ENCODE data around the gene ACOX1.

Gene ACOX1

GRCh38 chr17:76002100-76002499 is 23.1 kb upstream of the ACOX1 start:
- Histone ChIP-seq H3K27ac (no peak overlapping the region), H3K4me3 (ENCODE audit: low read depth, low read length) (no peak overlapping the region), H3K27me3 (ENCODE audit: insufficient read depth, low read depth, severe bottlenecking) (no peaks in the 10 kb centered on the region), H3K36me3 (peaks cover 55% of the 10 kb centered on the region), H3K9me3 (ENCODE audit: severe bottlenecking) (no peaks in the 10 kb centered on the region)
- no peak for DNase-seq
- TF ChIP-seq, protein P1, sequence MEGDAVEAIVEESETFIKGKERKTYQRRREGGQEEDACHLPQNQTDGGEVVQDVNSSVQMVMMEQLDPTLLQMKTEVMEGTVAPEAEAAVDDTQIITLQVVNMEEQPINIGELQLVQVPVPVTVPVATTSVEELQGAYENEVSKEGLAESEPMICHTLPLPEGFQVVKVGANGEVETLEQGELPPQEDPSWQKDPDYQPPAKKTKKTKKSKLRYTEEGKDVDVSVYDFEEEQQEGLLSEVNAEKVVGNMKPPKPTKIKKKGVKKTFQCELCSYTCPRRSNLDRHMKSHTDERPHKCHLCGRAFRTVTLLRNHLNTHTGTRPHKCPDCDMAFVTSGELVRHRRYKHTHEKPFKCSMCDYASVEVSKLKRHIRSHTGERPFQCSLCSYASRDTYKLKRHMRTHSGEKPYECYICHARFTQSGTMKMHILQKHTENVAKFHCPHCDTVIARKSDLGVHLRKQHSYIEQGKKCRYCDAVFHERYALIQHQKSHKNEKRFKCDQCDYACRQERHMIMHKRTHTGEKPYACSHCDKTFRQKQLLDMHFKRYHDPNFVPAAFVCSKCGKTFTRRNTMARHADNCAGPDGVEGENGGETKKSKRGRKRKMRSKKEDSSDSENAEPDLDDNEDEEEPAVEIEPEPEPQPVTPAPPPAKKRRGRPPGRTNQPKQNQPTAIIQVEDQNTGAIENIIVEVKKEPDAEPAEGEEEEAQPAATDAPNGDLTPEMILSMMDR (IDR thresholded peaks at IDR 0.05; ENCODE audit: low read depth, low read length): no peak

GRCh38 chr17:76000755-76001521 is 22.0 kb upstream of the ACOX1 start, which contains the start of gene CDK3:
TSS of gene CDK3 (plus strand) at chr17:76000855. CDS start at chr17:76001426, 571 bp downstream.
- Histone ChIP-seq H3K27me3 (ENCODE audit: insufficient read depth, low read depth, severe bottlenecking) (no peaks in the 10 kb centered on the region), H3K27ac (peak within 1 kb of the TSS; percentile 53), H3K4me3 (ENCODE audit: low read depth, low read length) (no peak within 1 kb of the TSS), H3K36me3 (peaks cover 44% of the 10 kb centered on the region), H3K9me3 (ENCODE audit: severe bottlenecking) (no peaks in the 10 kb centered on the region)
- DNase-seq: no peak
- TF ChIP-seq, protein P1 (IDR thresholded peaks at IDR 0.05; ENCODE audit: low read depth, low read length): no peak

DNA sequence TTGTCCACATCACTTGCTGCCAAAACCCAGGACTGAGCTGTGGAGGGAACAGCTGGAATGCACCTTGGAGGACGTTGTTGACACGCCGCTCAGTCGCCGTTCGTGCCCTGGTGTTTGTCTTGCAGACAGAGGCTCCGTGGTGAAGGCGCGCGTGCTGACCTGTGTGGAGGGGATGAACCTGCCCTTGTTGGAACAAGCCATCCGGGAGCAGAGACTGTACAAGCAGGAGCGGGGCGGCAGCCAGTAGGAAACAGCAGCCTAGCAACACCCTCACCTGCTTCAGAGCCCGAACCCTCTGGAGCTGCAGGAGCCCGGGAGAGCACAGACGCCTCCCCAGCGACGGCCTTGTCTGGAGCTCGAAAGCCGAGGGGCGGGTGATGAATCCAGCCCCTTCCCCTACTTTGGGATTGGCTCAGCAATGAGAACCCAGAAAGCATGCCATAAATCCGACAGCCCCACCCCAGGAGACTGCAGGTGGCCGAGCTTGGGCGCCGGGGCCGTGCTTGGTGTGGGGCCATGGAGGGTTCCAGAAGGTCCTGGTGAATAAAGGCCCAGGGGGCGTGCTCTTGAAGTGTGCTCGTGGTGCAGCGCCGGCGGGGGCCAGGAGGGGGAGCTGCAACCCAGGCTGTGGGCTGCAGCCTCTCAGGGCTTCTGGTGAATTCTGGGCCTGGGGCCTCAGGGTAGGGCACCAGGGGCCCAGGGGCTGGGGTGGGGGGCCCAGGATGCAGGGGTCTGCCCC is 21.2 kb upstream of the ACOX1 start:
- H3K4me3 ChIP-seq (ENCODE audit: low read depth, low read length): no peak overlapping the region
- peaks cover 42% of the 10 kb centered on the region for H3K36me3 ChIP-seq
- no peaks in the 10 kb centered on the region for H3K27me3 ChIP-seq (ENCODE audit: insufficient read depth, low read depth, severe bottlenecking)
- peak overlapping the region; percentile 53 for H3K27ac ChIP-seq
- DNase-seq: peak; percentile 81
- no peaks in the 10 kb centered on the region for H3K9me3 ChIP-seq (ENCODE audit: severe bottlenecking)
- TF ChIP-seq, protein P1 (IDR thresholded peaks at IDR 0.05; ENCODE audit: low read depth, low read length): peak; percentile 93

- H3K27ac ChIP-seq: no peak overlapping the region
- peaks cover 37% of the 10 kb centered on the region for H3K36me3 ChIP-seq
These were observed 19.4 kb upstream of the ACOX1 start for GRCh38 chr17:75998327-75998795.

GRCh38 chr17:75996665-75997590 is 18.0 kb upstream of the ACOX1 start:
- Histone ChIP-seq H3K27ac (peak overlapping the region; percentile 14; the same call in 1 of the 2 replicates), H3K9me3 (ENCODE audit: severe bottlenecking) (no peaks in the 10 kb centered on the region), H3K36me3 (peaks cover 34% of the 10 kb centered on the region), H3K27me3 (ENCODE audit: insufficient read depth, low read depth, severe bottlenecking) (no peaks in the 10 kb centered on the region), H3K4me3 (ENCODE audit: low read depth, low read length) (no peak overlapping the region)
- no peak for DNase-seq
- TF ChIP-seq, protein P1 (IDR thresholded peaks at IDR 0.05; ENCODE audit: low read depth, low read length): no peak

More at GRCh38 chr17:75998327-75998795, 19.4 kb upstream of the ACOX1 start:
- DNase-seq: no peak
- Histone ChIP-seq H3K4me3 (ENCODE audit: low read depth, low read length) (no peak overlapping the region), H3K9me3 (ENCODE audit: severe bottlenecking) (no peaks in the 10 kb centered on the region), H3K27me3 (ENCODE audit: insufficient read depth, low read depth, severe bottlenecking) (no peaks in the 10 kb centered on the region)
- TF ChIP-seq, protein P1 (IDR thresholded peaks at IDR 0.05; ENCODE audit: low read depth, low read length): no peak

Data from WERI-Rb-1 (cell line).